ENCODE results near the gene MAP2. TPM values are rescaled to one million over a fixed set of nuclear protein-coding genes. Genes with fewer than 3 reads are reported as not detected.

The MAP2 gene
- total RNA-seq, 1 experiment from 2014 or later: 7.6 TPM

GRCh38 chr2:209525834-209526281 is 102.0 kb downstream of the MAP2 start (continued):
- no peak for TF ChIP-seq TCF7 (CRISPR knock-in tag; IDR thresholded peaks at IDR 0.05; ENCODE audit: low read depth)
- TF ChIP-seq ZNF317 (CRISPR knock-in tag; IDR thresholded peaks at IDR 0.05; ENCODE audit: borderline replicate concordance, low read depth): no peak

DNA sequence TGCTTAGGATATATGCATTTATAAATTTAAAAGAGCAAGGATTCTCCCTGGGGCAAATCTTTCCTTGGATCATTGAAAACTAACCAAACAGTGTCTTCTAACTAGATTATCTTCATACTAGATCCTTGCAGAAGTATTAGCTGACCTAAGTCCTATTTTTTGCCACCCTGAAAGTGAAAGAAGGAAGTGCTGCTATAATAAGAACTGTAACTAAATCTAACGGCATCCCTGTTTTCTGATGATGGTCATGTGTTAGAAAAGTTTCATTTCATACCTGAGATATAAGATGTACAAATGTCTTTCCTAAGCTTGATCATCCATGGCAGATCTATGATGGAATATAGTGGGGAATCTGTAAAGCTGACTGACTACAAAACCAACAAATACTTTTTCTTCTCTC is 102.7 kb downstream of the MAP2 start:
- ChIA-PET POLR2A (no interaction called here), CTCF (interaction anchor here (1.0 kb wide), 1 partner anchor 101 kb away, joined by 3 read pairs; no protein-coding TSS in a partner anchor)
- peaks cover 9% of the 10 kb centered on the region for H3K4me1 Mint-ChIP-seq
- no peak for ATAC-seq
- H3K4me3 Mint-ChIP-seq: no peak overlapping the region
- H3K27ac Mint-ChIP-seq: no peak overlapping the region
- TF ChIP-seq FOXP1 (CRISPR knock-in tag; IDR thresholded peaks at IDR 0.05; ENCODE audit: borderline replicate concordance) (no peak), TEAD1 (CRISPR knock-in tag; IDR thresholded peaks at IDR 0.05) (no peak), ZNF232 (CRISPR knock-in tag; IDR thresholded peaks at IDR 0.05) (no peak), MYBL2 (CRISPR knock-in tag; IDR thresholded peaks at IDR 0.05) (no peak), ATF3 (CRISPR knock-in tag; conservative IDR thresholded peaks at IDR 0.05) (no peak), SMAD4 (CRISPR knock-in tag; IDR thresholded peaks at IDR 0.05) (no peak), IRF1 (CRISPR knock-in tag; IDR thresholded peaks at IDR 0.05) (no peak), ZNF219 (CRISPR knock-in tag; IDR thresholded peaks at IDR 0.05; ENCODE audit: borderline replicate concordance) (no peak), ZBTB21 (CRISPR knock-in tag; IDR thresholded peaks at IDR 0.05; ENCODE audit: borderline replicate concordance) (no peak), KAT7 (CRISPR knock-in tag; IDR thresholded peaks at IDR 0.05; ENCODE audit: borderline replicate concordance) (no peak), GTF2I (CRISPR knock-in tag; conservative IDR thresholded peaks at IDR 0.05) (no peak), ZNF396 (CRISPR knock-in tag; IDR thresholded peaks at IDR 0.05; ENCODE audit: borderline replicate concordance) (no peak)
- TF ChIP-seq, protein P1, sequence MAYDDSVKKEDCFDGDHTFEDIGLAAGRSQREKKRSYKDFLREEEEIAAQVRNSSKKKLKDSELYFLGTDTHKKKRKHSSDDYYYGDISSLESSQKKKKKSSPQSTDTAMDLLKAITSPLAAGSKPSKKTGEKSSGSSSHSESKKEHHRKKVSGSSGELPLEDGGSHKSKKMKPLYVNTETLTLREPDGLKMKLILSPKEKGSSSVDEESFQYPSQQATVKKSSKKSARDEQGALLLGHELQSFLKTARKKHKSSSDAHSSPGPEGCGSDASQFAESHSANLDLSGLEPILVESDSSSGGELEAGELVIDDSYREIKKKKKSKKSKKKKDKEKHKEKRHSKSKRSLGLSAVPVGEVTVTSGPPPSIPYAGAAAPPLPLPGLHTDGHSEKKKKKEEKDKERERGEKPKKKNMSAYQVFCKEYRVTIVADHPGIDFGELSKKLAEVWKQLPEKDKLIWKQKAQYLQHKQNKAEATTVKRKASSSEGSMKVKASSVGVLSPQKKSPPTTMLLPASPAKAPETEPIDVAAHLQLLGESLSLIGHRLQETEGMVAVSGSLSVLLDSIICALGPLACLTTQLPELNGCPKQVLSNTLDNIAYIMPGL (CRISPR knock-in tag; IDR thresholded peaks at IDR 0.05): no peak
- TF ChIP-seq, protein P2, sequence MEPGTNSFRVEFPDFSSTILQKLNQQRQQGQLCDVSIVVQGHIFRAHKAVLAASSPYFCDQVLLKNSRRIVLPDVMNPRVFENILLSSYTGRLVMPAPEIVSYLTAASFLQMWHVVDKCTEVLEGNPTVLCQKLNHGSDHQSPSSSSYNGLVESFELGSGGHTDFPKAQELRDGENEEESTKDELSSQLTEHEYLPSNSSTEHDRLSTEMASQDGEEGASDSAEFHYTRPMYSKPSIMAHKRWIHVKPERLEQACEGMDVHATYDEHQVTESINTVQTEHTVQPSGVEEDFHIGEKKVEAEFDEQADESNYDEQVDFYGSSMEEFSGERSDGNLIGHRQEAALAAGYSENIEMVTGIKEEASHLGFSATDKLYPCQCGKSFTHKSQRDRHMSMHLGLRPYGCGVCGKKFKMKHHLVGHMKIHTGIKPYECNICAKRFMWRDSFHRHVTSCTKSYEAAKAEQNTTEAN (CRISPR knock-in tag; IDR thresholded peaks at IDR 0.05): no peak
- TF ChIP-seq, protein P3, sequence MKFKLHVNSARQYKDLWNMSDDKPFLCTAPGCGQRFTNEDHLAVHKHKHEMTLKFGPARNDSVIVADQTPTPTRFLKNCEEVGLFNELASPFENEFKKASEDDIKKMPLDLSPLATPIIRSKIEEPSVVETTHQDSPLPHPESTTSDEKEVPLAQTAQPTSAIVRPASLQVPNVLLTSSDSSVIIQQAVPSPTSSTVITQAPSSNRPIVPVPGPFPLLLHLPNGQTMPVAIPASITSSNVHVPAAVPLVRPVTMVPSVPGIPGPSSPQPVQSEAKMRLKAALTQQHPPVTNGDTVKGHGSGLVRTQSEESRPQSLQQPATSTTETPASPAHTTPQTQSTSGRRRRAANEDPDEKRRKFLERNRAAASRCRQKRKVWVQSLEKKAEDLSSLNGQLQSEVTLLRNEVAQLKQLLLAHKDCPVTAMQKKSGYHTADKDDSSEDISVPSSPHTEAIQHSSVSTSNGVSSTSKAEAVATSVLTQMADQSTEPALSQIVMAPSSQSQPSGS (CRISPR knock-in tag; IDR thresholded peaks at IDR 0.05; ENCODE audit: borderline replicate concordance, low read depth): no peak
- TF ChIP-seq, protein P4, sequence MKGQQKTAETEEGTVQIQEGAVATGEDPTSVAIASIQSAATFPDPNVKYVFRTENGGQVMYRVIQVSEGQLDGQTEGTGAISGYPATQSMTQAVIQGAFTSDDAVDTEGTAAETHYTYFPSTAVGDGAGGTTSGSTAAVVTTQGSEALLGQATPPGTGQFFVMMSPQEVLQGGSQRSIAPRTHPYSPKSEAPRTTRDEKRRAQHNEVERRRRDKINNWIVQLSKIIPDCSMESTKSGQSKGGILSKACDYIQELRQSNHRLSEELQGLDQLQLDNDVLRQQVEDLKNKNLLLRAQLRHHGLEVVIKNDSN (CRISPR knock-in tag; IDR thresholded peaks at IDR 0.05): no peak
- TF ChIP-seq, protein P5, sequence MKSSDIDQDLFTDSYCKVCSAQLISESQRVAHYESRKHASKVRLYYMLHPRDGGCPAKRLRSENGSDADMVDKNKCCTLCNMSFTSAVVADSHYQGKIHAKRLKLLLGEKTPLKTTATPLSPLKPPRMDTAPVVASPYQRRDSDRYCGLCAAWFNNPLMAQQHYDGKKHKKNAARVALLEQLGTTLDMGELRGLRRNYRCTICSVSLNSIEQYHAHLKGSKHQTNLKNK (CRISPR knock-in tag; IDR thresholded peaks at IDR 0.05): no peak
- TF ChIP-seq, protein P6, sequence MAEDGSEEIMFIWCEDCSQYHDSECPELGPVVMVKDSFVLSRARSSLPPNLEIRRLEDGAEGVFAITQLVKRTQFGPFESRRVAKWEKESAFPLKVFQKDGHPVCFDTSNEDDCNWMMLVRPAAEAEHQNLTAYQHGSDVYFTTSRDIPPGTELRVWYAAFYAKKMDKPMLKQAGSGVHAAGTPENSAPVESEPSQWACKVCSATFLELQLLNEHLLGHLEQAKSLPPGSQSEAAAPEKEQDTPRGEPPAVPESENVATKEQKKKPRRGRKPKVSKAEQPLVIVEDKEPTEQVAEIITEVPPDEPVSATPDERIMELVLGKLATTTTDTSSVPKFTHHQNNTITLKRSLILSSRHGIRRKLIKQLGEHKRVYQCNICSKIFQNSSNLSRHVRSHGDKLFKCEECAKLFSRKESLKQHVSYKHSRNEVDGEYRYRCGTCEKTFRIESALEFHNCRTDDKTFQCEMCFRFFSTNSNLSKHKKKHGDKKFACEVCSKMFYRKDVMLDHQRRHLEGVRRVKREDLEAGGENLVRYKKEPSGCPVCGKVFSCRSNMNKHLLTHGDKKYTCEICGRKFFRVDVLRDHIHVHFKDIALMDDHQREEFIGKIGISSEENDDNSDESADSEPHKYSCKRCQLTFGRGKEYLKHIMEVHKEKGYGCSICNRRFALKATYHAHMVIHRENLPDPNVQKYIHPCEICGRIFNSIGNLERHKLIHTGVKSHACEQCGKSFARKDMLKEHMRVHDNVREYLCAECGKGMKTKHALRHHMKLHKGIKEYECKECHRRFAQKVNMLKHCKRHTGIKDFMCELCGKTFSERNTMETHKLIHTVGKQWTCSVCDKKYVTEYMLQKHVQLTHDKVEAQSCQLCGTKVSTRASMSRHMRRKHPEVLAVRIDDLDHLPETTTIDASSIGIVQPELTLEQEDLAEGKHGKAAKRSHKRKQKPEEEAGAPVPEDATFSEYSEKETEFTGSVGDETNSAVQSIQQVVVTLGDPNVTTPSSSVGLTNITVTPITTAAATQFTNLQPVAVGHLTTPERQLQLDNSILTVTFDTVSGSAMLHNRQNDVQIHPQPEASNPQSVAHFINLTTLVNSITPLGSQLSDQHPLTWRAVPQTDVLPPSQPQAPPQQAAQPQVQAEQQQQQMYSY (CRISPR knock-in tag; IDR thresholded peaks at IDR 0.05): no peak
- peaks cover 64% of the 10 kb centered on the region for H3K27me3 Mint-ChIP-seq (ENCODE audit: low read depth)
- no peaks in the 10 kb centered on the region for H3K9me3 Mint-ChIP-seq
- H3K36me3 Mint-ChIP-seq: no peaks in the 10 kb centered on the region
- DNase-seq (ENCODE audit: low spot score): no peak
